Tongue (tissue), 2 donors: ENCODE measurements around the gene PDZD2. TPM values are rescaled to one million over a fixed set of nuclear protein-coding genes. Genes with fewer than 3 reads are reported as not detected.
A peak's percentile ranks its signal among the peaks of the same experiment; 100 is the strongest.
"Not testable (repeated sequence)": the region's sequence is repeated elsewhere in the genome, so short reads cannot be mapped to it uniquely, and the experiment has no call there.

ENCODE experiments used
- DNase-seq: peaks from one replicate; pipeline ENCODE4 v3.0.0-alpha.2; 2015
- total RNA-seq: library from RNA; depleted of rRNA; stranded (reverse); fragments of >200 nt; gene quantifications from one replicate; pipeline ENCODE4 v1.2.3, GENCODE V29; 2014

Gene PDZD2
- total RNA-seq, 1 donor from 2014 or later = 28.6 TPM

DNA sequence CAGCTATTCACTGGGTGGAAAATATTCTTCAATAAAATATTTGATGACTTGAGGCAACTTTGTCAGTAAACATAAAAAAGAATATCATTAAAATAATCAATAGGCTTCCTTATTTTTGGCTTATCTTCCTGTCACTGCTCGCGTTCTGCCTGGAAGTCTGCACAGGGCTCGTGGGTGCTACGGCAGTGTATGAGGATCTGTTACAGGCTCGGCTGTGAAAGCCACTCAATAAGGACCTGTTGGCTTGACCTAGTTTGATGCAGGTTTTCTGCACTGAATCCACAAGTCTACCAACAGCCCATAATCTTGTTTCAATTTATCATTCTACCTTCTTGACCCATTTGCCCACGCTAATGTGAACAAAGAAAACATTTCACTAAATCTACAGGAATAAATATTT is 97.2 kb downstream of the PDZD2 start:
- no peak for DNase-seq

DNA sequence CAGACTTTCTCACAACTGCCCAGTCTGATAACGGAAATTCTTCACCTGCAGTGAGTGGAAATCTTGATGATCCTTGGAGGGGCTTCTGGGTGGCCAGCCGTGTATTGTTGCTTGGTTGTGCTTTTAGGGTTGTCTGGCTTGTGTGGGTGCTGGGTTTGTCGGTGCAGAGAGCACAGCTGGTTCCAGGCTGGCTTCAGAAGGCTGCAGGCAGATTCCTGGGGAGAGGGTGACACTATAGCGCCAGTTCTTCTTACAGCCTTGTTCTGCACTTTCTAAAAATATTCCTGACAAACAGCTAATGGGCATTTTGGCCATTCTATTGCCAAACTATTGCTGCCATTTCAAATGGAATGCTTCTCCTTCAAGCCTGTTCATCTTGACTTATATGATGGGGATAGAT is 99.3 kb downstream of the PDZD2 start:
- DNase-seq = peak; percentile 36

DNA sequence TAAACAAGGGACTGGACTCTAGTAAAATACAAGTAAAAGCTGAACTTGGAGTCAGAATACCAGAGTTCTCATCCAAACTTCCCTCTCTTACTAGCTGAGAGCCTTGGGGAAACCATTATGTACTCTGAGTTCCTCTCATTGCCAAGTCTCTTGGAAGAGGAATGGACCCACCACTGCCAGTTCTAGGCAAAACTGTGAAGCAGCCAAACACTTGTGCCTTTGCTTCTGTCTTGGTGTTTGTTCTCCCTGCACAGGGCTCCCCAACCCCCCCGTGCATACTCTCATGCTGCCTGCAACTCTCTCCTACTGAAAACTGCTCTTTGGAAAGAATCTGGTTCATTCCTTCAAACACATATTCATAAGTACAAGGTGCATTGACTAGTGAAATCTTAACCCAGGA is 102.6 kb downstream of the PDZD2 start:
- peak; percentile 51 for DNase-seq

- DNase-seq = no peak
Measured at GRCh38 chr5:31743678-31744077, 104.7 kb downstream of the PDZD2 start.

GRCh38 chr5:31748458-31749172 is 109.7 kb downstream of the PDZD2 start:
- DNase-seq = no peak

DNA sequence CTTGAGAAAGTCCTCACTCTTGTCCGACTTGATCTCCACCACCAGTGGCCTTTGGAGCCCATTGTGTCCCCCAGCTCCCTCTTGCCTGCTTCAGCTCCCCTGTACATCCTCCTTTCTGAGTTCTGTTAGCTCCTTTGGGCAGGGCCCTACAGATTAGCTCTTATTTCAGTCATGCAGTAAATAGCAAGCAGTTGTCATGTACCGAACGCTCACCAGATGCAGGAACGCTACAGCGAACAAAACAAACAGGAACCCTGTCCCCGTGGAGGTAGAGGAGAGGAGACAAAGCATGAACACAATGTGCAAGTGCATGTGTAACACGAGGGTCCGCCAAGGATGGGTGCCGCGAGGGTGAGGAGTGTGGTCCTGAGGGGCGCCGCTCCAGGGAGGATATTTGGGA is 111.3 kb downstream of the PDZD2 start:
- DNase-seq = no peak

- DNase-seq = no peak
Measured at GRCh38 chr5:31751610-31752009, 112.7 kb downstream of the PDZD2 start.

GRCh38 chr5:31753700-31754357 is 114.9 kb downstream of the PDZD2 start:
- no peak for DNase-seq

DNA sequence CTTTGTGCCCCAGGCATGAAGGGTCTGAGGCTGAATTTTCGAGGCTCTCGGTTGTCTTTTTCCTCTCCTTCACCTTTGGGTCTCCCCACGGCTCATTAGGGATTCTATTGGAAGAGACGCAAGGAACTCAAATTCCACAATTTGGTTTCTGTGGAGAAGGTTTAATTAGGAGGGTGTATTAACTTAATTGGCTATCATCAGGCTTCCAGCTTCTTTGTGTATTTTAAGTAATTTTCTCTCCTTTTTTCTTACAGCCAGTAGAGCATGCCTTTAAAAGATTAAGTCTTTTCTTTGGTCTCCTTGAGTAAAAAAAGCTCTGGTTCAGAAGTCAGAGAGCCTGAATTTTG is 115.4 kb downstream of the PDZD2 start:
- DNase-seq = no peak

DNA sequence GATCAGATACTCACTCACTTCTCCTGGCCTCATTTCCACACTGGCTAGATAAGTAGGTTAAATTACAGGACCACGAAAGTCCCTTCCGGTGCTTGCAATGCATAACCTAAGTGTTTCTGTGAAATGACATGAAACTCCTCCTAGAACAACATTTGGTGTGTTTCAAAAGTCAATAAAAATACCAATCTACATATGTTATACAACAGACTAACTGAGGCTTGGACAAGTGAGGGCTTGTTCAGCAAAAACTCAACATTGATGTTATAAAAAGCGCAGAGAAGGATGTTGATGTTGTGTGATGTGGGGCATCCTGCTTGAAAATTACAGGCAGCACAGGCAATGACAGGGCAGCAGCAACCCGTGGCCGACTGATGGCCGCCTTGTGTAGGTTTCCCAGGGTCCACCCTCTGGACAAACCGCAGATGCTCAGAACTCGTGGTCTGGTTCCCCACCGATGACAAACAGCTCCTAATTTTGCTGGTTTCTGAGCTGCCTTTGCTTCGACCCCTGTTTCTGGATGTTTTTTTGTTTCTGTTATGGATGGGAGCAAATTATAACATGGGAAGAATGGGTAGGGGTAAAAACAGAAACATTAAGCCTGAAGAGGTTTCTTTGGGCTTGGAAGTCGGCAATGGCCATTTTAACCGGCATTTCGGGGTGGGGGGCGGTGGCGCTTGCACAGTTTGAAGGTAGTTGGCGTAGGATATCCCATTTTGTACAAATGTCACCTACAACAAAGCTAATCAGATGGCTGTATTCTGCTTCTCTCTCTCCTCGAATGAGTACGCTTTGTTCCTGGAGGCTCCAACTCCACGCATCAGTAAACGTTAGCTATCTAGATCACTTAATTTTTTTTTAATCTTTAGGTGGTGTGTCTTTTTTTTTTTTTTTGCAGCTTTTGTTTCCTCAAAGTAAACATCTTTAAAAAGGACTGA is 116.1 kb downstream of the PDZD2 start:
- no peak for DNase-seq

GRCh38 chr5:31755676-31756230 is 116.8 kb downstream of the PDZD2 start:
- no peak for DNase-seq

- peak; percentile 21 for DNase-seq
Measured at GRCh38 chr5:31757806-31758205, 118.9 kb downstream of the PDZD2 start.

GRCh38 chr5:31758803-31759425 is 120.0 kb downstream of the PDZD2 start:
- no peak for DNase-seq

DNA sequence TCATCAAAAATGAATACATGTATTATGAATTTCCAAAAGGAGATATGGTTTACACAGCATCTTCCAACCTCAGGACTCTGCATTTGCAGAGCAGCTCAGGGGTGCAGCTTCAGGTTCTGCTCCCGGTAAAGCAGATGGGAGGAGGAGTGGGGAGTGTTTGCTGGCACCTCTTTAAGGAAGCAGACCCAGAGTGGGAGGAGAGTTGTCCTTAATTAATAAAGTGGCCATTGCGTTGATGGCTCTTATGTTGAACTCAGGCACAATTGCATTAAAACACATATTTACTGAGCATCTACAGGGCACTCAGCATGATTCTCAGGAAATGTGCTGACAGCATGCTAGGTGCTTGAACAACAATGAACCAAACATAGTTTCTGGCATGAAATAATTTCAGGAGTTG is 121.0 kb downstream of the PDZD2 start:
- DNase-seq = no peak

DNA sequence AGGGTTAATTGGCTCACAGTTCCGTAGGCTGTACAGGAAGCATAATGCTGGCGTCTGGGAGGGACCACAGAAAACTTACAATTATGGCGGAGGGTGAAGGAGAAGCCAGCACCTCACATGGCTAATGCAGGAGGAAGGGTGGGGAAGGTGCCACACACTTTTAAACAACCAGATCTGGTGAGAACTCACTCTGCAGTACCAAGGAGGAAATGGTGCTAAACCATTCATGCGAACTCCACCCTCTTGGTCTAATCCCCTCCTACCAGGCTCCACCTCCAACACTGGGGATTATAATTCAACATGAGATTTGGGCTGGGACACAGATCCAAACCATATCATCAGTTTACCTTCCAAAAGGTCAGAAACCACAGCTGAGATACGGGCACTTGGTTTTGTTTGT is 122.9 kb downstream of the PDZD2 start:
- DNase-seq = no peak

DNA sequence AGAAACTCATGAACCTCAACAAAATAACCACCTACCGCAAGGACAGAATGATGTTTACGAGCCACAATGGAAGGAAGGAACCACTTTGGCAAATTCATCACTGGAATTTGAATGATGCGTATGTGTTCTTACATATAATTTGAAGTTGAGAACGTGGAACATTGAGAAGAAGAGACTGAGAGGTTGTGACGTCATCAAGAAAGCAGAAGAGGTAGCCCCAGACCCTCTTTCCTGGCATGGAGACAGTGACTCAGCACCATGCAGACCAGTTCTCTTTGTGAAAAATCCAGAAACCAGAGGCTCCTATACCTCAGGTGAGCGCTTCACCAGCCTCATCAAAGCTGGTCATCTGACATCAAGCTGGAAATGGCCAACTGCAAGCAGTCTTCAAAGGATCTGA is 124.5 kb downstream of the PDZD2 start:
- no peak for DNase-seq

GRCh38 chr5:31764687-31765086 is 125.8 kb downstream of the PDZD2 start:
- not testable (repeated sequence) for DNase-seq

GRCh38 chr5:31767335-31768031 is 128.6 kb downstream of the PDZD2 start:
- DNase-seq = no peak

DNA sequence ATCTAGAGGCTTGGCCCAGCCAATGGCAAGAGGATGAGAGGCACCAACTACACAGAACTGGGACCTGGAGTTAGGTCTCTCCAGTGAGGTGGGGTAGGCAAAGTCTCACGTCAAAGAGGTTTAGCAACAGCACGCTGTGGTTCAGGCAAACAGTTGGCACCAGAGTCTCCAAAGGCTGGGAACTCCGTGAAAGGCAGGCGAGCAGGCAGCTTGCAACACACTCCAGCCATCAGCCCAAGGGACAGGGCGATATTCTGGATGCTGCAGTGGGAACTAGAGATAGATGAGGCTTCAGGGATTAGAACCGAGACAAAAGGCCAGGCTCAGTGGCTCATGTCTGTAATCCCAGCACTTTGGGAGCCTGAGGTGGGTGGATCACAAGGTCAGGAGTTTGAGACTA is 129.1 kb downstream of the PDZD2 start:
- no peak for DNase-seq

DNA sequence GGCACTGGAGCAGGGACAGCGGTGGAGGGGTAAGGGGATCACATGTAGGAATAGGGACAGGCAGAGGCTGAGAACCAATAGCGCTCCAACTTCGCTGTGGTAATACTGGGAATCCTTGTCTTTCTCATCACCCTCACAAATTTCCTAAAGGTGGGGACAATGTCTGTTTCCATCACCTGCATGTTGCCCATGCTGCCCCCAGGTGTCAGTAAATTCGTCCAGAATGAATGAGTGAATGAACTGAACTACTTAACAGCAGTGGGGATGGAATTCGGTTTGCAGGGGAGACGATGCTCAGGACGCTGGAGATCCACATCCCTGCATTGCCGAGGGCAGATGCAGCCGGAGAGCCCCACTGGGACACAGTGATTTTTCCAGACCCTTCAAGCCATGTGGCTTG is 129.9 kb downstream of the PDZD2 start:
- no peak for DNase-seq

DNA sequence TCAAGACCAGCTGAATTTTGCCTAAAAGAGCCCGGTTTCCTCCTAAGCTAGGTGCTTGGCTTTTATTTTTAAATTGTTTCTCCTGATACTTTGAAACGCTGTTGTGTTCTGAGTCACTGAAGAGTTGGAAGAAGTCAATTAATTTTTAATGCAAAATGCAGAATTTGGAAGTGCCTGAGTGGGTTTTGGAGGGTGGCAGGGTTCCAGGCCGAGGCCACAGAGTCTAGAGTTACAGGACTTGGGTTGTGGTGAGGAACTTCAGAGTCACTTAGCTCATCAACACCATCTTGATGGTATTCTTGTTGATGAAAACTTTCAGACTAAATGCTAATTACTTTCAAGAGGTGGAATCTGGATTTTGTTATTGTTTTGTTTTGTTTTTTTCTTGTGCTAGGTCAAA is 130.6 kb downstream of the PDZD2 start:
- DNase-seq = no peak
